Muscle of back (tissue), 11 donors: ENCODE measurements around the gene PFDN1. TPM values are rescaled to one million over a fixed set of nuclear protein-coding genes. Genes with fewer than 3 reads are reported as not detected.
A peak's percentile ranks its signal among the peaks of the same experiment; 100 is the strongest.

Experiments
- DNase-seq, 3 donors: peaks; one replicate each; pipeline versions ENCODE4 v3.0.0 to v3.0.0-alpha.2; 2013
- polyA plus RNA-seq, 10 donors: library from polyadenylated mRNA; unstranded; fragments of 120-200 nt; gene quantifications; one replicate each; pipeline ENCODE4 v1.2.1, GENCODE V29; 2013; ENCODE audit not compliant: insufficient read length in 10 of 10

Gene PFDN1
- polyA plus RNA-seq, 10 donors, result 63.7 to 88.9 (median 73.7) TPM

DNA sequence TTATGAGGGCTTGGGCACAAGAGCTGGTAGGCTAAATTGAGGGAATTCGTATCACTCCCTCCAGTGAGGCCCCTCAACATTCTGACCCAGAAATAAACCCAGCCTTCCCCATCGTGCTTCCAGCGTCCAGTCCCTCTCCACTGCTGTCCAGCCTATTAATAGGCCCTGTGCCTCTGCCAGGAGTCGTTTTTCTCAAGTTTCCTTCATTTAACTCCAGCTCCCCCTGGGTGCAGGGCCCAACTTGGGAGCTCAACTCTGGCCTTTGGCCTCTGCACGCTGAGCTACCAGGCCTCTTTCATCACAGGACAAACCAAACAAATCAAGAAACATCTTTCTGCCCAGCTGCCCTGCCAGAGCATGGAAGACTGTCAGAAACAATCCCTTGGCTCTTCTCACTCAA lies 33.5 kb upstream of the PFDN1 start:
- DNase-seq, result peak in 2 of 3 donors; percentile 61 to 81

DNA sequence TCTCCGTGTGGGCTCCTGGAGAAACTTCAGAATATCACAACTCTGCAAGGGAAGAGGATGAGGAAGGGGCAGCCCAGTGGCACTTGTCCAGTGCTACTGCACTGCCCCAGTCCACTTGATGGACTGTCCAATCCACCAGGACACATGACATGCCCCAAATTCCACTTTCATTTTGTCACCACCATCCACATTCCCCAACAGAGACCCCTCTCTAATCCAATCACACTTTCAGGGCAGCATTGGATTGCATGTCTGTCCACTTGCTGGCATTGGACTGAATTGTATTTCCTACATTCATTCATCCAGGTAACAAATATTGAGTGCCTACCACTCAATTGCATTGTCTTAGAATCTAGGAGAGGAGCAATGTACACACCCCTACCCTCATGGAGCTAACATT lies 28.7 kb upstream of the PFDN1 start:
- no peak for DNase-seq

DNA sequence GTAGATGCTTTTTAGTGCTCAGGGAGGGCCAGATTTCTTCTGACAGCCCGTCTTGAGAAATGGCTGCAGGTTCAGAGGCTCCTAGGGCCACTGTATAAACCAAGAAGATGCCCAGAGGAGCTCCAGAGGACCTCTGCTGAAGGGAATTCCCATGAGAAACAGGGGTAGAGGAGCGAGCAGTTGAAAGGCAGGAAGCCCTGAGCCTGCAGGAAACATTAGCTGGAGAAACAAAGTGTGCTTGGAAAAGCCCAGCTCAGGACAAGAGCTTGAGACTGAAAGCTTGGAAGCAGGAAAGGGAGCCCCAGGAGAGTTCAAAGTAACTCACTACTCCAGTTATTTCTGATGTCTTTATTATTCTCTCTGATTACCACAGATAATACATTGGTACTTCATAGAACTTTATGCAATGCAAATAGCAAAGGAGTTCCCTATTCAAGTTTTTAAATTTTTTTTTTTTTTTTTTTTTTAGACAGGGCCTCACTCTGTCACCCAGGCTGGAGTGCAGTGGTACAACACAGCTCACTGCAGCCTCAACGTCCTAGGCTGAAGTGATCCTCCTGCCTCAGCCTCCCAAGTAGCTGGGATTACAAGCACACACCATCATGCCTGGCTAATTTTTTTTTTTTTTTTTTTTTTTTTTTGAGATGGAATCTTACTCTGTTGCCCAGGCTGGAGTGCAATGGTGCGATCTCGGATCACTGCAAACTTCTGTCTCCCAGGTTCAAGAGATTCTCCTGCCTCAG lies 27.0 kb upstream of the PFDN1 start:
- DNase-seq, result peak in 1 of 3 donors; percentile 29

DNA sequence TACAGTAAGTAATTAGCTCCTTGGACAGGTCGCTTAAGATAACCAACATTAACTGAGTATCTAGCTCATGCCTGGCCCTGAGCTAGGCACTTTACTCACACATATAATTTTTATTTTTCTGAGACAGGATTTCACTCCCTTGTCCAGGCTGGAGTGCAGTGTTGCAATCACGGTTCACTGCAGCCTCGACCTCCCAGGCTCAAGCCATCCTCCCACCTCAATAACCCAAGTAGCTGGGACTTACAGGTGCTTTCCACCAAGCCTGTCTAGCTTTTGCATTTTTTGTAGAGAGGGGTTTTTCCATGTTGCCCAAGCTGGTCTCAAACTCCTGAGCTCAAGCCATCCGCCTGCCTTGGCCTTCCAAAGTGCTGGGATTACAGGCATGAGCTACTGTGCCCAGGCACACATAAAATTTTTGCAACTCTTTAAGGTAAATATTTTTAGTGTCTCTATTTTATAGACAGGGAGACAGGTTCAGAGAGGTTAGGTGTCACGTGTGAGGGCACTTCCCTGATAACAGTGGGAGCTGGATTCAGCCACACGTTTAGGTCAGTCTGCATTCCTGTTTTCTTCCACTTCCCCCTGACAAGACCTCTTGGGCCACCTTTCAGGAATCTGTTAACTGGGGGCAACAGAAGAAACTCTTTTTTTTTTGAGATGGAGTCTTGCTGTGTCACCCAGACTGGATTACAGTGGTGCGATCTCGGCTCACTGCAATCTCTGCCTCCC lies 25.3 kb upstream of the PFDN1 start:
- no peak for DNase-seq

DNA sequence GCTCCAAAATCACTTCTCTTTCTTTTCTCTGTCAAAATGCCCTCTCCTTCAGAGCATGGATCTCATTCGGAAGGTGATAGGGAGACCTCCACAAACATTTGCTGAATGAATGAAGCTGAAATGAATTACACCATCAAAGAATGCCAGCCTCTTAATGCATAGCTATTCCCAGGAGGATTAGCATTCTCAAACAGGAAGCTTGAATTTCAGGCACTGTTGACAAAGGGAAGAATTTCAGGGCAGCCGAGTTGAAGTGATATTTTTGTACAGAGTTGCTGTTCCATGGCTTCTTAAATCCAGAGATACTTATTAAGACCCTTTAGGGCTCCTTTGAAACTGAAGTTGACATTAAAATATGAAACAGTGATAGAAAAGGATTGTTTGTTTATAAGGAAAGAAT lies 24.7 kb upstream of the PFDN1 start:
- DNase-seq, result no peak

DNA sequence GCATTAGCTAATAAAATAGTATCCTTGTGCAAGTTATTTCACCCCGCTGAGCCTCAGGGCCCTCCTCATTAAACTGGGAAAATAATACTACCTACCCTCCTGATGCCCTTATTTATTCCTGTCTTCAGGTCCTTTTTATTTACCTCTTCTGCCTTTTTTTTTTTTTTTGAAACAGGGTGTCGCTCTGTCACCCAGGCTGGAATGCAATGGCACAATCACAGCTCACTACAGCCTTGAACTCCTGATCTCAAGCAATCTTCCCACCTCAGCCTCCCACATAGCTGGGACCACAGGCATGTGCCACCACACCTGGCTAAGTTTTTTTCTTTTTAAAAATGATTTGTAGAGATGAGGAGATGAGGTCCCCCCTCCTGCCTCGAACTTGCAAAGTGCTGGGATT lies 22.6 kb upstream of the PFDN1 start:
- DNase-seq, result no peak

DNA sequence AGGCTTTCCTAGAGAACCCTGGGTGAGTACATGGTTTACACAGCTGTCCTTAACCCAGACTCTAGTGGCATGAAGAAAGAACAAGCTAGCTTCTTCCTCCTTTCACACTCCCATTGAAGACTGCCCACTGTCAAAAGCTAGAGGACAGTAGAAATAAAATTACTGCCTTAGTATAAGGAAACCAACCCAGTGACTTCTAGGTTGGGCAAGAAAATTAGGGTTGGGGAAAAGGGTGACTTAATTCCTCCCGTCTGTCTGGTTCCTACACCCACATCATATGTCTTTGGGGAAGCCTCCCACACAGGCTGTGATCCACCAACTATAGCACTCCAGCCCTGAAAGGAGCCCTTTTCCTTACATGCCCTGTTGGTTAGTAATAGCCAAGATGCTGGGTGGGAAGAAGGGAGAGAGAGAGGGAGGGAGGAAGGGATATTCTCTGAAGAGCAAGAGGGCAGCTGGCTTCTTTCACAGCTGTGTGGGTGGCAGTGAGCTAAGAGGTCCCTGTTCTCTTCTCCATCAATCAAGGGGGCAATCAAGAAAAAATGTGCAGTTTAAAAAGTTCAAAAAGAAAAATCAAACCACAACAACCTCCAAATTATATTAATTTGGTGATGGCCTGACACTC lies 21.8 kb upstream of the PFDN1 start:
- no peak for DNase-seq

DNA sequence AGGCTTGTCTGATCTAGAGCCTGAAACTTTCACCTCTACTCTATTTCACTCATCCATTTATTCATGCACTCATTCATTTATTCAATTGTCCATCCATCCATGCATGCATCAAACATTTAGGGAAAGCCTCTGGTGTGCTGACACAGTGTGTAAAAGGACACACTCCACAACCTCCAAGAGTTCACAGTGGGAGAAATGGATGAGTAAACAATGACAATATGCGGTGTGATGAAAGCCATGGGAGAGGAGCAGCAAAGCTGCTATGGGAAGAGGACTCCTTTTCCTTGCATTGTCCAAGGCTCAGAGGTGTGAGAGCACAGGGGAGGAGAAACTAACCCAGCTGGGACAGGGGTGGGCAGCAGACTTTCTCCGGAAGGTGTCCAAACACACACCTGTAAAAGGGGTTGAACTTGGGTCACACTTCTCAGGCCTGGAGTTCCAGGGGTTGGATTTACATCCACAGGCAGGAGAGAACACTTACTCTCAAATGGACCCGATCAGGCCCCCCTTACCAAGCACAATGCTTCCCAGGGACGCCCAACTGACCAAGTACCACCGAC lies 21.2 kb upstream of the PFDN1 start:
- no peak for DNase-seq

DNA sequence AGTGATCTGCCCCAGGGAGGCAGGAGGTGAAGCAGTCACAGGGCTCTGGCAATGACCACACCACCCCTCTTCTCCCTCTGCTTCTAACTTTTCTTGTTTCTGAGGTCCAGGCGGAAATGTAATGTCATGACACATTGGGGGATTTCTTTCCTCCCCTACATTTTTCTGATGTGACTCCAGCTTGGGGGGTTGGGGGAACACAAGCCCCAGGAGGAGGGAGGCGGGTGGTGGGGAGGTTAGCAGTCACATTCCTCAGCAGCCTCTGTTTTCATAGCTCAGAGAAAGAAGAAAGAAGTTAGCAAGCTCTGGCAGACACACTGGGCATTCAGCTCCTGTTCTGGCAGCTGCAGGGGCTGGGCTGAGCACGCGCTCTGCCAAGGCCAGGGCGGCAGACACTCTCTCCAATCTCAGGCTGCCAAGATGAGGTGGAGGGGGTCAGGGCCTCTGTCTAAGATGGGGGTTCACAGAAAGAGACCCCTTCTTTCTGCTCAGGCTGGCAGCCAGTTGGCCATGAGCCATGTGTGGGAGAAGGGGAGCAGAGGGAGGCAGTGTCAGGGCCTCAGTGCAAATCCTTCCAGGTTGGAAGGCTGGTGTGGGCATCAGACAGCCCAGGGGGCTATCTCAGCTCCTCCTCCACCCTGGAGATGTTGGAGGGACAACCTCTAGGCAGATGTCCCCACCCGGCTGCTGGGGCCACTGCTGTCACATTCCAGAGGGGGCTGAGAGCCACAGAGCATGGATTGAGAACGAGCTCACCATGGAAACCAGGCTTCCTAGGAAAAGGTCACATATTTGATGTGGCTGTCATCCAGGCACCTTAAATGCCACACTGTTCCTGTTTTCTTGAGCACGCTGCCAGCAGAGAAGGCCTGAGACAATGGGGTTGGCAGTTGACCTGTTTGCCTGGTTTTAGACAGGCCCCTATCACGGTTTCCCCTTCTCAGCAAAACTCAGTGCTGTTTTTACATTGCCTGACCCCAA lies 20.1 kb upstream of the PFDN1 start:
- peak in 2 of 3 donors; percentile 64 to 92 for DNase-seq

DNA sequence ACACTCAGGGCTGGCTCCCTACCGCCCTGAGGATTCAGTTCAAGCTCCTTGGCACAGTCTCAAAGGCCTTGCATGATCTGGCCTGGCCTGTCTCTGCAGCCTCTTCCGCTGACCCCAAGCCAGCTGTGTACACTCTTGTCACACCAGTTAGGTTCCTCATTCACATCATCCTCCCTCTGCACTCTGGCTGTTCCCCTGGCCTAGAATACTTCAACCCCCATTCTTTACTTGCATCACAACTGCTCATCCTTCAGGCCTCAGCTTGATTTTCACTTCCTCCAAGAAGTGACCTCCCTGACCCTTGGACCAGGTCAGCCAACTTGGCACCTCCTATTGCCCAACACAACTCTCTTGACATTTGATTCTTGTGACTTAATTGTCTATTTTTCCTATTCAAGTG lies 18.9 kb upstream of the PFDN1 start:
- DNase-seq, result peak in 1 of 3 donors; percentile 36

DNA sequence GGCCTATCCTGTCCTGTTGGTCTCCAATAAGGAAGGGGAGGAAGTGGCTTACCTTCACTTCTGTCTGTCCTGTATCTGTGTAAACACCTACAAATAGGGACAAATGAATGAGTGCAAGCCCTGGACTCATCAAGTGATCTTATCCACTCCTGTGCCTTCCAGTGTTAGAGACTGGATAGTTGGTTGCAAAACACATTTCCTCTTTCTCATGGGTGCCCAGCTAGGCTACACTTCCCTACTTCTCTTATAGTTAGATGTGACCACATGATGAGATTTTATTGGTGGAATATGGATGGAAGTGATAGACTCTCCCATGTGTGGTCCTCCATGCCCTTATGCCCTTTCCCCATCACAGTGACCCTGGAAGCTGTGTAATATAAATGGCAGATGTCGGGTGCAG lies 16.9 kb upstream of the PFDN1 start:
- DNase-seq, result no peak

DNA sequence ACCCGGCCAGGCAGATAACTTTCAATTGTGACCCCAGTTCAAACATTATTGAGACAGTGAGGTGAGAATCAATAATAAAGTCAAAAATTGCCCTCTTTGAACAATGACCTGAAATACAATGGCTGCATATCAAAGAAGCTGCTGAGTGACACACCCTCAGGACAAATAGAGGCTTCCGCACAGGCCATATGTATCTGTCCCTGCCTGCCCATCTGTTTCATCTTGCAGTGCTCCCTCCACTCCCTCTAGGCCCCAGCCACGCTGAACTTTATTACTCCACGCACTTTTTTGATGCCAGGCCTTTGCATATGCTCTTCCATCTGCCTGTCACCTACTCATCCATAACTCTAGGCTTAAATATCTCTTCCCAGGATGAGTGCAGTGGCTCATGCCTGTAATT lies 15.9 kb upstream of the PFDN1 start:
- DNase-seq, result no peak

DNA sequence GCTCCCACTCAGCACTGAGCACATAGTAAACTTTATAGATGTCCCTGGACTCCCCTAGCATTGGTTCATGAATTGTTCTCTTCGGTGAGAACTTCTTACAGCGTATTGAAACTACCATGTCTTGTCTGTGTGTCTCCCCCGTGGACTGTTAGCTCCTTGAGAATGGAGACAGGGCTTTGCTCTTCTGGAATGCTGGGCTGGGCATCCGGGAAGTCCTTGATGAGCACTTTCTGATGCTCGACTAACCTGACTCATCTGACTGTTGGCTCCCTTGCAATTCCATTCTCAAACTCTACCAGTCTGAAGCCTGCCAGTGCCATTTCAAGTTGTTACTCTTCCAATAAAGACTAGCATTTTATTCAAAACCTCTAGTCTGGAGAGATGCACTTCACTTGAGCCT lies 15.0 kb upstream of the PFDN1 start:
- no peak for DNase-seq

DNA sequence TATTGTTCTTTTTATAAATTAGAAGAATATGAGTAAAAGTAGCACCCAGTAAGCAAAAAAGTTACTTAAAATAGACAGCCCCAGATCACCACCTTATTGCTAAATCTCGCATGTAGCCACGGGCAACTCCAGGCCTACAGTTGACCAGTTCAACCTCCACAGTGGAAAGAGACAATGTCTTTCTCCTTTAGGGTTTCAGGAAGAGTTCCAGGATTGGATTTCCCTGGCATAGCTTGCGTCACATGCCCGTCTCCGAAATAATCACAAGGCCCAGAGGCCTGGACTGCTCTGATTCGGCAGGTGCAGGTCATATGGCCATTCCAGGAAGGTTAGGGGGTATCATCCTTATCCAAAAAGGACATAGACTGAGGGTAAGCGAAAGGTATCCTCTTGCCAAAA lies 9.9 kb upstream of the PFDN1 start:
- DNase-seq, result no peak

DNA sequence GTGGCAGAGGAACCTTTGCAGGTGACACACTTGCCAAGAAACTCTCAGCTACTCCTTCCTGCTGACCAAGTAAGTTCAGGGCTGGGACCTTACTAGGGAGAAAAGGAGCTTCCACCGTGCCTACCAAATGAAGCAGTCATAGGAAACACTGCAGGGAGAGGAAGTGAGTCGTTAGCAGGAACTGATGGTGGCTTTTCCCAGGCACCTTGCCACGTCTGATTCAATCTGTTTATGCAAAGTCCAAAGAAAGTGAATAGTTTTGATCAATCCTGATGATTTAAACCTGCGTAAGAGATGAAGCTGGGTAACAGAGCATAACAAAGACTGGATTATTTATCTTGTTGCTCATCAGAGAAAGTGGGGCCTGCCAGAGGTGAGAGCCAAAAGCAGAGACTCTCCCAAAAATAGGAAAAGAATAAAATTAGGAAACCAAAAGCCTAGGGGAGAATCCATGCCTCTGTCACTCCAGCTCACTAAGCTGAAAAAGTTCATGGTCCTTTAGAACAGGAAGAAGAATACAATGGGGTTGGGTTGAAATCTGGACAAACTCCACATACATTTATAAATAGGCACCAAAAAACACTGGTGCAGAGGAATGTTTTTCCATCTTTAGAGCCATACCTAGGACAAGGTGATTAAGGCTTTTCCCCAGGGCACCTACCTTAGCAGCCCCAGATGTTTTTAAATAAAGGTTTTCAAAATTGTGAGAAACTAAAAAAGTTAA lies 9.3 kb upstream of the PFDN1 start:
- peak in 2 of 3 donors; percentile 32 to 86 for DNase-seq

DNA sequence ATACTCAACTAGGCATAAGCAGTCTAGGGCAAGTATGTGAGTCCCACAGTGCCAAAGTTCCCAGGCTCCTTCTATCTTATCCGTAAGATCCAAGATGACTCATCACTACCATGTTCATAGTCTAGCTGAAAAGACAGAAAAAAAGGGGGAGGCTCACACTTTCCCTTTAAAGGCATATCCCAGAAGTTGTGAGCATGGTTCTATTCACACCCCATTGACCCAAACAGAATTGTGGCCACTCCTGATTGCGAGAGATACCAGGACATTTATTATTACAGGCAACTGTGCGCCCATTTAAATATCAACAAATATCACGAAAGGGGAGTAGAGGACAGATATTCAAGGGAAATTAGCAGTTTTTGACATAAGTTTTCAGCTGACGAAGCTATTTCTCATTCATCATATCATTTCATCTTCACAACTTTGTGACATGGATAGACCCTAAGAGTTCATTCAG lies 8.1 kb upstream of the PFDN1 start:
- peak in 1 of 3 donors; percentile 68 for DNase-seq

DNA sequence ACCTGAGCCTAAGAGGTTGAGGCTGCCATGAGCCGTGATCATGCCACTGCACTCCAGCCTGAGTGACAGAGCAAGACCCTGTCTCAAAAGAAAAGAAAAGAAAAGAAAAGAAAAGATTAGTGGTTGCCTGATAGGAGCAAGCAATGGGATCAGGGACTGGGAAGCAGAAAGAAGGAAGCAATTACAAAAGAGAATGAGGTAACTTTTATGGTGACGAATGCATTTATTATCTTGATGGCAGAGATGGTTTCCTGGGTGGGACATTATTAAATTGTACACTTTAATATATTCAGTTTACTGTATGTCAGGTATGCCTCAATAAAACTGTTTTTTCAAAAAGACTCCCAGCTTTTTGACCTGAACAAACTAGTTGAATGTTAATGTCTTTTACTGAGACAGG lies 7.5 kb upstream of the PFDN1 start:
- DNase-seq, result no peak

DNA sequence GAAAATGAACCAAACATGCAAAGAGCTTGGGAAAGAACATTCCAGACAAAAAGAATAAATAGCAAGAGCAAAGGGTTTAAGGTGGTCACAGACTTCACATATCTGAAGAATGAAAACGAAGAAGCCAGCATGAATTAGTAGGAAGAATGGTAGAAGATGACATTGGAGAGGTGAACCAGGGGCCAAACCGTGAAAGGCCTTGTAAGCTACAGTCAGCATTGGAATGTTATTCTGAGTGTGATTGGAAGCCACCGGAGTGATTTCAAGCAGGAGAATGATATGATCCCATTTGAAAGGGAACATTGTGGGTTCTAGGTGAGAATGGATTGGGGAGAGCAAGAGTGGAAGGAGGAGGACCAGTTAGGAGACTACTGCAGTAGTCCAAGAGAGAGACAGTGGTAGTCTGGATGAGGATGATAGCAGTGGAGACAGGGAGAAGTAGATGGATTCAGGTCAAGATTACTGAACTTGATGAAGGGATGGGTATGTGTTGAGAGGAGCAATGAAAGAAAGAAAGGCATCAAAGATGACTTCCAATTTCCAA lies 6.9 kb upstream of the PFDN1 start:
- no peak for DNase-seq

DNA sequence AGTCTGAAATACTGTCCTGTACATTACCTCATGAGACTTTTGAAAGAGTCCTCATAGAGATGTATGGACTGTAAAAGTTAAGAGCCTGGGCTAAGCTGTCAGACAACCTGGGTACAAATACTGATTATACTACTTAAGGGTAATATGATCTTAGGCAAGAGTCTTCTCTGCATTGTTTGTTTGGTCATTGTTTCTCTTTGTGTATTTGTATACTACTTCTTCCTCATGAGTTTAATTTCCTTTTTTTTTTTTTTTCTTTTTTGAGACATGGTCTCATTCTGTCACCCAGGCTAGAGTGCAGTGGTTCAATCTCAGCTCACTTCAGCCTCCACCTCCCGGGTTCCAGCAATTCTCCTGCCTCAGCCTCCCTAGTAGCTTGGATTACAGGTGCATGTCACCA lies 2.6 kb upstream of the PFDN1 start:
- no peak for DNase-seq

DNA sequence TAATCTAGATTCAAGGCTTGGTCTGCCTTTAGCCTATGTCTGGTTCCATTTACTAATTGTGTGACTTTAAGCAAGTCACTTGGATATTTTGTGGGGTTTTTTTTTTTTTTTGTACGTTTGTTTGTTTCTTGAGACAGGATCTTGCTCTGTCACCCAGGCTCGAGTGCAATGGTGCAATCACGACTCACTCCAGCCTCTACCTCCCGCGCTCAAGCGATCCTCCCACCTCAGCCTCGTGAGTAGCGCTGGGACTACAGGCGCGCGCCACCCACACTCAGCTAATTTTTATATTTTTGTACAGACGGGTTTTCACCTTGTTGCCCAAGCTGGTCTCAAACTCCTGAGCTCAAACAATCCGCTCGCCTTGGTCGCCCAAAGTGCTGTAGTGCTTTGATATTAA lies 1.1 kb upstream of the PFDN1 start:
- DNase-seq, result no peak
